Parathyroid adenoma (tissue), 2 donors: Measurements from ENCODE around the gene CHFR.

Experiments used
- H2AFZ ChIP-seq: fragments of 300-600 bp; sonication (generic); one replicate; pipeline ENCODE4 v1.7.0; 2017; ENCODE audit warnings: antibody characterized with exemption, mild to moderate bottlenecking
- H3K27ac ChIP-seq: fragments of 300-600 bp; sonication (generic); one replicate; pipeline ENCODE4 v1.7.0; 2017
- H3K27me3 ChIP-seq: fragments of 300-600 bp; sonication (generic); one replicate; pipeline ENCODE4 v1.7.0; 2017; ENCODE audit warnings: low read length; ENCODE audit not compliant: control insufficient read depth, insufficient read depth
- H3K36me3 ChIP-seq: fragments of 300-600 bp; sonication (generic); one replicate; pipeline ENCODE4 v1.7.0; 2017; ENCODE audit warnings: low read length; ENCODE audit not compliant: control insufficient read depth, insufficient read depth
- H3K4me1 ChIP-seq: fragments of 300-600 bp; sonication (generic); one replicate; pipeline ENCODE4 v1.7.0; 2017; ENCODE audit warnings: control low read depth
- H3K4me2 ChIP-seq: fragments of 300-600 bp; sonication (generic); one replicate; pipeline ENCODE4 v1.7.0; 2017; ENCODE audit warnings: low read length
- H3K4me3 ChIP-seq: fragments of 300-600 bp; sonication (generic); one replicate; pipeline ENCODE4 v1.7.0; 2017; ENCODE audit warnings: low read depth, low read length
- H3K79me2 ChIP-seq: fragments of 300-600 bp; sonication (generic); one replicate; pipeline ENCODE4 v1.7.0; 2017; ENCODE audit warnings: control low read depth
- H3K9ac ChIP-seq: fragments of 300-600 bp; sonication (generic); one replicate; pipeline ENCODE4 v1.7.0; 2017; ENCODE audit warnings: mild to moderate bottlenecking
- H3K9me3 ChIP-seq: fragments of 300-600 bp; sonication (generic); one replicate; pipeline ENCODE4 v1.7.0; 2017; ENCODE audit warnings: low read length; ENCODE audit not compliant: control insufficient read depth
- TF ChIP-seq, protein P1 (sequence below): fragments of 300-600 bp; sonication (generic); IDR thresholded peaks from one replicate; pipeline ENCODE4 v1.7.0; 2017; ENCODE audit warnings: antibody characterized with exemption, mild to moderate bottlenecking
- donor health status: primary hyperparathyroidism.

CHFR gene

DNA sequence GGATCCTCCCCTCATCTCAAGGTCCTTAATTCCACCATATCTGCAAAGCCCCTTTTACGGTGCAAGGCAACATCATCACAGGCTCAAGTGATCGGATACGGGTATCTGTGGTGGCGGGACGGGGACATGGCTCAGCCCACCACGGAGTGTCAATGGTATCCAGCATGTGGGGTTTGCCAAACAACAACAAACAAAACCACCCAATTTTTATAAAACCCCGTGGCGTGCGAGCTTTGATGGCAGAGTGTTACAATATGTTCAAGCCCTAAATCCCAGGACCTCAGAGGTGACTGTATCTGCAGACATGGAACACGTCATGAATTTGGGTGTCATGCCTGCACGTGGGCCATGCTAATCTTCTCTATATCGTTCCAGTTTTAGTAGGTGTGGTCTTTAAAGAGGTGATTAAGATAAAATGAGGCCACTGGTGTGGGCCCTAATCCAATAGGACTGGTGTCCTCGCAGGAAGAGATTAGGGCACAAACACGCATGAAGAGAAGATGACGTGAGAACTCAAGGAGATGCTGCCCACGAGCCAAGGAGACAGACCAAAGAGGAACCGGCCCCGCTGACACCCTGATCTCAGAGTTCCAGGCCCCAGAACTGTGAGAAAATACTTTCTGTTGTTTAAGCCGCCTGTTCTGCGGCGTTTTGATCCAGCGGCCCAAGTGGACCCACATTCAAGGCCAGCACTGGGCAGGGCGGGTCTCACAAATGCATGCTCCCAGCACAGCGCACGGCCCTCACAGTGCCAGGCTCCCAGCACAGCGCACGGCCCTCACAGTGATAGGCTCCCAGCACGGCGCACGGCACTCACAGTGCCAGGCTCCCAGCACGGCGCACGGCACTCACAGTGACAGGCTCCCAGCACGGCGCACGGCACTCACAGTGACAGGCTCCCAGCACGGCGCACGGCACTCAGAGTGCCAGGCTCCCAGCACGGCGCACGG lies 52.1 kb downstream of the CHFR start:
- Histone ChIP-seq H3K4me1 (no peaks in the 10 kb centered on the region), H3K4me2 (no peak overlapping the region), H3K27me3 (no peaks in the 10 kb centered on the region), H3K36me3 (no peaks in the 10 kb centered on the region), H2AFZ (no peak overlapping the region), H3K27ac (no peak overlapping the region), H3K9ac (no peak overlapping the region), H3K4me3 (no peak overlapping the region), H3K9me3 (no peaks in the 10 kb centered on the region), H3K79me2 (no peaks in the 10 kb centered on the region)
- TF ChIP-seq, protein P1, sequence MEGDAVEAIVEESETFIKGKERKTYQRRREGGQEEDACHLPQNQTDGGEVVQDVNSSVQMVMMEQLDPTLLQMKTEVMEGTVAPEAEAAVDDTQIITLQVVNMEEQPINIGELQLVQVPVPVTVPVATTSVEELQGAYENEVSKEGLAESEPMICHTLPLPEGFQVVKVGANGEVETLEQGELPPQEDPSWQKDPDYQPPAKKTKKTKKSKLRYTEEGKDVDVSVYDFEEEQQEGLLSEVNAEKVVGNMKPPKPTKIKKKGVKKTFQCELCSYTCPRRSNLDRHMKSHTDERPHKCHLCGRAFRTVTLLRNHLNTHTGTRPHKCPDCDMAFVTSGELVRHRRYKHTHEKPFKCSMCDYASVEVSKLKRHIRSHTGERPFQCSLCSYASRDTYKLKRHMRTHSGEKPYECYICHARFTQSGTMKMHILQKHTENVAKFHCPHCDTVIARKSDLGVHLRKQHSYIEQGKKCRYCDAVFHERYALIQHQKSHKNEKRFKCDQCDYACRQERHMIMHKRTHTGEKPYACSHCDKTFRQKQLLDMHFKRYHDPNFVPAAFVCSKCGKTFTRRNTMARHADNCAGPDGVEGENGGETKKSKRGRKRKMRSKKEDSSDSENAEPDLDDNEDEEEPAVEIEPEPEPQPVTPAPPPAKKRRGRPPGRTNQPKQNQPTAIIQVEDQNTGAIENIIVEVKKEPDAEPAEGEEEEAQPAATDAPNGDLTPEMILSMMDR = no peak

DNA sequence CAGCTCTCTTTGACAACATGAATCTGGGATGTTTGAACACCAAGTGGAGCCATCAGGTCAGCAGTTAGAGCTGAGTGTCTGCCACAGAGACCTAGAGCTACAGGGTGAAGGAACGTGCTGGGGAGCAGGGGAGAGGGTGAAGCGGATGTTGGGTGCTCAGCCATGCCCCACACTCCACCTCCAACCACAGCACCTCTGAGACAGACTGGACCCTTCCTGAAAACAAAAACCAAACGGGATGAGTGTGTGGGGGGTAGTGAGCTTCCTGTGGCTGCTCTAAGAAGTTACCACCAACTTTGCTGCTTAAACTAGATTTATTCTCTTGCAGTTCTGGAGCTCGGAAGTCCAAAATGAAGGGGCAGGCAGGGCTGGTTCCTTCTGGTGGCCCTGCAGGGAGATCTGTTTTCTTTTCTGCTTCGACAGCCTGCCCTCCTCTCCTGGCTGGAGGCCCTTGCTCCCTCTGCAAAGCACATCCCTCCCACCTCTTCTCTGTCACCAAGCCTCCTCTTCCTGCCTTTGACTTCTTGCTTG lies 53.2 kb downstream of the CHFR start:
- Histone ChIP-seq H3K36me3 (no peaks in the 10 kb centered on the region), H3K9me3 (no peaks in the 10 kb centered on the region), H3K4me2 (no peak overlapping the region), H3K4me1 (no peaks in the 10 kb centered on the region), H3K79me2 (no peaks in the 10 kb centered on the region), H3K27ac (no peak overlapping the region), H3K27me3 (no peaks in the 10 kb centered on the region), H3K4me3 (no peak overlapping the region), H3K9ac (no peak overlapping the region), H2AFZ (no peak overlapping the region)
- TF ChIP-seq, protein P1 = no peak

DNA sequence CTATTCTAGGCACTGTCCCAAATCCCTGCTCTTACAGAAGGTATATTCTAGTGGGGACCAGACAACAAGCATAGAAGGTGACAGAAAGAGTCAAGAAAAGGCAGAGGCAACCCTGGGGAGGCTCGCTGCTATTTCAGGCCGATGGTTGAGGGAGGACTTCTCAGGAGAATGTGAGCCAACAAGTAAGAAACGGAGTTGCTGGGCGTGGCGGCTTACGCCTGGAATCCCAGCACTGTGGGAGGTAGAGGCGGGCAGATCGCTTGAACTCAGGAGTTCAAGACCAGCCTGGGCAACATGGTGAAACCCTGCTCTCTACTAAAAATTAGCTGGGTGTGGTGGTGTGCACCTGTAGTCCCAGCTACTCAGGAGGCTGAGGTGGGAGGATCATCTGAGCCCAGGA lies 54.1 kb downstream of the CHFR start:
- H3K27ac ChIP-seq = no peak overlapping the region
- H3K4me3 ChIP-seq = no peak overlapping the region
- H2AFZ ChIP-seq = no peak overlapping the region
- H3K79me2 ChIP-seq = peaks cover under 1% of the 10 kb centered on the region
- H3K27me3 ChIP-seq = no peaks in the 10 kb centered on the region
- TF ChIP-seq, protein P1 = no peak
- H3K9ac ChIP-seq = no peak overlapping the region
- H3K36me3 ChIP-seq = no peaks in the 10 kb centered on the region
- H3K4me2 ChIP-seq = no peak overlapping the region
- no peaks in the 10 kb centered on the region for H3K4me1 ChIP-seq
- H3K9me3 ChIP-seq = no peaks in the 10 kb centered on the region

DNA sequence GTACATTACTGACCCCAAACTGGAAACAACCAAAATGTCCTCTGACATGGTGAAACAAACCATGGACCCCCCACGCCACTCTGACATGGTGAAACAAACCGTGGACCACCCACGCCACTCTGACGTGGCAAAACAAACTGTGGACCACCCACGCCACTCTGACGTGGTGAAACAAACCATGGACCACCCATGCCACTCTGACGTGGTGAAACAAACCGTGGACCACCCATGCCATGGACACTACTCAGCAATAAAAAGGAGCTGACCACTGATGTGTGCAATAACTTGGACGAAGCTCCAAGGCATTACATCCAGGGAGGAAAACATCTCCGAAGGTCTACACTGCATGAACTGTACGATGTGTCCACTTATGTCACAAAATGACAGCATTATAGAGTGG lies 55.6 kb downstream of the CHFR start:
- H3K36me3 ChIP-seq = no peaks in the 10 kb centered on the region
- no peak overlapping the region for H3K9ac ChIP-seq
- H3K4me2 ChIP-seq = no peak overlapping the region
- TF ChIP-seq, protein P1 = no peak
- no peaks in the 10 kb centered on the region for H3K9me3 ChIP-seq
- peaks cover 2% of the 10 kb centered on the region for H3K4me1 ChIP-seq
- H3K4me3 ChIP-seq = no peak overlapping the region
- no peak overlapping the region for H3K27ac ChIP-seq
- no peaks in the 10 kb centered on the region for H3K27me3 ChIP-seq
- H3K79me2 ChIP-seq = peaks cover 15% of the 10 kb centered on the region
- no peak overlapping the region for H2AFZ ChIP-seq
